IMR-90 (cell line): ENCODE data around the gene SP2. TPM values are rescaled to one million over a fixed set of nuclear protein-coding genes. Genes with fewer than 3 reads are reported as not detected.

Experiments used
- ATAC-seq: fragments of 200-7000 bp; cut with Tn5 transposase; 2 replicates; pipeline ENCODE4 v1.9.1; 2020; ENCODE audit warnings: low read depth, mild to moderate bottlenecking, moderate library complexity
- BruUV-seq: library from RNA; stranded (reverse); fragments of 400-500 nt; replicated peaks from 2 replicates; lab custom pipeline; 2021; lab: Mats Ljungman, UMichigan
- CTCF ChIA-PET: fragments of 300-600 bp; formaldehyde crosslinking; extraction: SDS; loops from one replicate; lab custom pipeline; 2021; ENCODE audit warnings: antibody characterized with exemption; lab: Yijun Ruan, JAX
- POLR2A ChIA-PET: fragments of 300-600 bp; sonication (Branson Sonifier 250); formaldehyde crosslinking; loops from one replicate; lab custom pipeline; 2022; ENCODE audit warnings: antibody characterized with exemption; ENCODE audit not compliant: unreplicated experiment; lab: Charles Lee
- DNase-seq: peaks from one replicate; pipeline ENCODE4 v3.0.0; 2013
- H2AFZ ChIP-seq: replicated peaks from 2 replicates; pipeline ENCODE3; 2013; ENCODE audit warnings: low read length, mild to moderate bottlenecking; ENCODE audit not compliant: poor library complexity
- H2AK5ac ChIP-seq: 2 replicates; pipeline ENCODE4 v1.6.1; 2013; ENCODE audit warnings: low read depth, low read length, inconsistent platforms
- H2AK9ac ChIP-seq: replicated peaks from 2 replicates; pipeline ENCODE3; 2013; ENCODE audit warnings: mild to moderate bottlenecking, low read depth, low read length, moderate library complexity; ENCODE audit not compliant: poor library complexity
- H2BK120ac ChIP-seq: 2 replicates; pipeline ENCODE4 v1.6.1; 2013; ENCODE audit warnings: low read depth, low read length, inconsistent platforms
- H2BK15ac ChIP-seq: 3 replicates; pipeline ENCODE4 v1.6.1; 2013; ENCODE audit warnings: low read depth, low read length, inconsistent platforms
- H2BK20ac ChIP-seq: 2 replicates; pipeline ENCODE4 v1.6.1; 2013; ENCODE audit warnings: low read depth, mild to moderate bottlenecking, inconsistent platforms, low read length, moderate library complexity
- H2BK5ac ChIP-seq: 2 replicates; pipeline ENCODE4 v1.6.1; 2013; ENCODE audit warnings: mild to moderate bottlenecking, low read depth, low read length, inconsistent platforms; ENCODE audit not compliant: poor library complexity, severe bottlenecking
- H3K14ac ChIP-seq: replicated peaks from 2 replicates; pipeline ENCODE4 v1.6.1; 2013; ENCODE audit warnings: low read depth, low read length, inconsistent platforms
- H3K18ac ChIP-seq: 2 replicates; pipeline ENCODE4 v1.6.1; 2013; ENCODE audit warnings: low read depth, low read length, control low read depth
- H3K23ac ChIP-seq: 2 replicates; pipeline ENCODE4 v1.6.1; 2013; ENCODE audit warnings: low read depth, low read length, inconsistent platforms
- H3K27ac ChIP-seq: 2 replicates; pipeline ENCODE4 v1.5.1; 2013; ENCODE audit warnings: mild to moderate bottlenecking, control low read depth, low read length; ENCODE audit not compliant: insufficient read depth
- H3K27me3 ChIP-seq: 2 replicates; pipeline ENCODE4 v1.6.1; 2013; ENCODE audit warnings: low read length; ENCODE audit not compliant: control insufficient read depth, insufficient read depth
- H3K36me3 ChIP-seq: 2 replicates; pipeline ENCODE4 v1.6.1; 2013; ENCODE audit warnings: low read length, mixed read lengths; ENCODE audit not compliant: control insufficient read depth, insufficient read depth
- H3K4ac ChIP-seq: 2 replicates; pipeline ENCODE4 v1.6.1; 2013; ENCODE audit warnings: low read depth, low read length, inconsistent platforms
- H3K4me1 ChIP-seq: 2 replicates; pipeline ENCODE4 v1.6.1; 2013; ENCODE audit warnings: low read length, mixed read lengths; ENCODE audit not compliant: control insufficient read depth, insufficient read depth
- H3K4me2 ChIP-seq: 2 replicates; pipeline ENCODE4 v1.6.1; 2013; ENCODE audit warnings: low read depth, mild to moderate bottlenecking, control low read depth, low read length, moderate library complexity
- H3K4me3 ChIP-seq: 2 replicates; pipeline ENCODE4 v1.5.1; 2013; ENCODE audit warnings: low read depth, mild to moderate bottlenecking, control low read depth, low read length, moderate library complexity; ENCODE audit not compliant: insufficient read depth
- H3K56ac ChIP-seq: 2 replicates; pipeline ENCODE4 v1.6.1; 2013; ENCODE audit warnings: low read length, inconsistent platforms; ENCODE audit not compliant: insufficient read depth; ENCODE audit errors: extremely low read depth
- H3K79me1 ChIP-seq, 2 experiments: 2 replicates each; pipeline ENCODE4 v1.6.1; 2013; ENCODE audit warnings: low read length in 2 of 2, inconsistent platforms in 1 of 2, low read depth in 1 of 2
- H3K9ac ChIP-seq: 2 replicates; pipeline ENCODE4 v1.6.1; 2013; ENCODE audit warnings: low read depth, low read length, control low read depth
- H3K9me1 ChIP-seq: 2 replicates; pipeline ENCODE4 v1.6.1; 2013; ENCODE audit warnings: low read length, inconsistent platforms; ENCODE audit not compliant: insufficient read depth
- H3K9me3 ChIP-seq: 2 replicates; pipeline ENCODE4 v1.6.1; 2013; ENCODE audit warnings: low read length; ENCODE audit not compliant: control insufficient read depth, insufficient read depth
- H4K20me1 ChIP-seq: 2 replicates; pipeline ENCODE4 v1.6.1; 2013; ENCODE audit warnings: low read length, inconsistent platforms; ENCODE audit not compliant: insufficient read depth
- H4K5ac ChIP-seq: 2 replicates; pipeline ENCODE4 v1.6.1; 2013; ENCODE audit warnings: mild to moderate bottlenecking, low read depth, low read length, control low read depth
- H4K8ac ChIP-seq, 2 experiments: 2 replicates each; pipeline ENCODE4 v1.6.1; 2013; ENCODE audit warnings: low read depth in 2 of 2, low read length in 2 of 2, control low read depth in 1 of 2, inconsistent platforms in 1 of 2
- H4K91ac ChIP-seq: 2 replicates; pipeline ENCODE4 v1.6.1; 2013; ENCODE audit warnings: low read depth, low read length, inconsistent platforms; ENCODE audit not compliant: insufficient read depth
- BHLHE40 ChIP-seq: fragments of 150-350 bp; IDR thresholded peaks from 2 replicates; pipeline ENCODE4 v1.6.1; 2016; ENCODE audit warnings: mild to moderate bottlenecking, low read depth, low read length
- CEBPB ChIP-seq: IDR thresholded peaks from 2 replicates; pipeline ENCODE4 v1.6.1; 2012; ENCODE audit warnings: low read depth, low read length, improper control_type of control experiment
- CHD1 ChIP-seq: IDR thresholded peaks from 2 replicates; pipeline ENCODE4 v1.6.1; 2012; ENCODE audit warnings: low read depth, low read length, improper control_type of control experiment
- CTCF ChIP-seq: conservative IDR thresholded peaks from 2 replicates; pipeline ENCODE4 v1.5.1; 2012; ENCODE audit warnings: mild to moderate bottlenecking, low read depth, low read length, improper control_type of control experiment
- ELK1 ChIP-seq: fragments of 150-350 bp; IDR thresholded peaks from 2 replicates; pipeline ENCODE4 v1.6.1; 2016; ENCODE audit warnings: low read depth, mild to moderate bottlenecking, low read length, moderate library complexity, borderline replicate concordance
- FOS ChIP-seq: fragments of 150-350 bp; IDR thresholded peaks from 2 replicates; pipeline ENCODE4 v1.6.1; 2016; ENCODE audit warnings: low read depth, low read length
- MAFK ChIP-seq: IDR thresholded peaks from 2 replicates; pipeline ENCODE4 v1.6.1; 2012; ENCODE audit warnings: low read depth, low read length, improper control_type of control experiment
- MAZ ChIP-seq: IDR thresholded peaks from 2 replicates; pipeline ENCODE4 v1.6.1; 2012; ENCODE audit warnings: low read depth, mild to moderate bottlenecking, low read length, improper control_type of control experiment, moderate library complexity, borderline replicate concordance
- MXI1 ChIP-seq: IDR thresholded peaks from 2 replicates; pipeline ENCODE4 v1.6.1; 2012; ENCODE audit warnings: low read depth, mild to moderate bottlenecking, low read length, moderate library complexity, borderline replicate concordance
- NFE2L2 ChIP-seq: fragments of 150-350 bp; IDR thresholded peaks from 2 replicates; pipeline ENCODE4 v1.6.1; 2016; ENCODE audit warnings: low read depth, mild to moderate bottlenecking, low read length
- POLR2A ChIP-seq: IDR thresholded peaks from 2 replicates; pipeline ENCODE4 v1.6.1; 2012; ENCODE audit warnings: mild to moderate bottlenecking, low read depth, low read length
- RAD21 ChIP-seq: IDR thresholded peaks from 2 replicates; pipeline ENCODE4 v1.6.1; 2012; ENCODE audit warnings: low read length, improper control_type of control experiment
- RCOR1 ChIP-seq: IDR thresholded peaks from 2 replicates; pipeline ENCODE4 v1.6.1; 2012; ENCODE audit warnings: mild to moderate bottlenecking, low read length, improper control_type of control experiment; ENCODE audit not compliant: insufficient replicate concordance
- RFX5 ChIP-seq: IDR thresholded peaks from 2 replicates; pipeline ENCODE4 v1.8.0; 2012; ENCODE audit warnings: low read depth, mild to moderate bottlenecking, low read length, moderate library complexity
- SMC3 ChIP-seq: fragments of 150-350 bp; IDR thresholded peaks from 2 replicates; pipeline ENCODE4 v1.6.1; 2016; ENCODE audit warnings: low read depth, mild to moderate bottlenecking, antibody characterized with exemption, low read length, moderate library complexity
- WGBS, 2 experiments: methylation state at CpG; one replicate each; pipeline versions ENCODE4 v1.1.5 to v1.1.7; 2013; ENCODE audit warnings: missing lambda C conversion rate in 2 of 2; ENCODE audit not compliant: insufficient read length in 1 of 2; ENCODE audit errors: extremely low coverage in 2 of 2; 5-methylcytosine and 5-hydroxymethylcytosine counted together
- dilution Hi-C: fragments of 300-500 bp; cut with HindIII; formaldehyde crosslinking; loops from one replicate; pipeline ENCODE4 v1.14.3; 2018; ENCODE audit warnings: low sequenced_read_pairs; ENCODE audit not compliant: unreplicated experiment
- in situ Hi-C: fragments of 300-500 bp; cut with MboI; formaldehyde crosslinking; loops from 3 replicates; pipeline ENCODE4 v1.14.3; 2019; ENCODE audit warnings: low sequenced_read_pairs, inconsistent platforms, mixed read lengths
- intact Hi-C: fragments of 100-400 bp; cut with micrococcal nuclease; formaldehyde crosslinking; loops from 2 replicates; pipeline ENCODE4 v1.10.0; 2022
- polyA plus RNA-seq, 3 experiments: library from polyadenylated mRNA; depleted of rRNA; stranded (reverse); fragments of >200 nt; gene quantifications; 2 replicates each; pipeline ENCODE4 v1.2.3, GENCODE V29; 2012; ENCODE audit warnings: low replicate concordance in 1 of 3
- total RNA-seq: library from RNA; depleted of rRNA; stranded (reverse); fragments of >200 nt; gene quantifications from 2 replicates; pipeline ENCODE4 v1.2.3, GENCODE V29; 2012

SP2 gene
- total and polyA plus RNA-seq, 2 of the 4 experiments (the other 2 are of a cell fraction), result 0.72 to 13.8 TPM

GRCh38 chr17:47917581-47917980 is 21.5 kb downstream of the SP2 start:
- WGBS, 2 experiments, result no CpG with 5 or more reads among the region's 2 CpGs
- Histone ChIP-seq H3K14ac (no peak overlapping the region), H3K4me1 (no peaks in the 10 kb centered on the region), H3K9ac (no peak overlapping the region), H2BK15ac (no peak overlapping the region), H4K5ac (no peak overlapping the region), H2AK5ac (no peak overlapping the region), H3K18ac (no peak overlapping the region), H3K23ac (no peak overlapping the region), H3K4ac (no peak overlapping the region), H2BK120ac (no peak overlapping the region), H3K79me1 (peaks cover 7 to 8% of the 10 kb centered on the region in 2 experiments; a peak in 3 of 4 replicates), H3K27ac (no peak overlapping the region), H3K4me2 (no peak overlapping the region), H3K56ac (no peak overlapping the region), H4K20me1 (no peaks in the 10 kb centered on the region), H3K9me1 (no peaks in the 10 kb centered on the region), H2BK5ac (no peak overlapping the region), H2AFZ (no peak overlapping the region), H3K4me3 (no peak overlapping the region), H3K36me3 (peaks cover 11% of the 10 kb centered on the region), H2AK9ac (no peak overlapping the region), H2BK20ac (no peak overlapping the region), H3K27me3 (no peaks in the 10 kb centered on the region), H4K8ac (no peak overlapping the region), H3K9me3 (no peaks in the 10 kb centered on the region), H4K91ac (no peak overlapping the region)
- intact Hi-C loops, result no loop called here
- DNase-seq (no peak), ATAC-seq (no peak)
- CTCF ChIA-PET, result no interaction called here
- dilution Hi-C loops, result no loop called here
- no TSS peak for BruUV-seq
- POLR2A ChIA-PET, result no interaction called here
- in situ Hi-C loops, result no loop called here
- TF ChIP-seq CEBPB (no peak), RAD21 (no peak), SMC3 (no peak), RCOR1 (no peak), NFE2L2 (no peak), MAFK (no peak), RFX5 (no peak), MAZ (no peak), POLR2A (no peak), CHD1 (no peak), ELK1 (no peak), CTCF (no peak), MXI1 (no peak), FOS (no peak), BHLHE40 (no peak)
